Islet precursor cell (in vitro differentiated cells): Measurements from ENCODE around the gene STK33.

Experiments
- DNase-seq: peaks from one replicate; pipeline ENCODE4 v3.0.0-alpha.2; 2018

Gene STK33

GRCh38 chr11:8352103-8352875 is 241.7 kb downstream of the STK33 start:
- no peak for DNase-seq

GRCh38 chr11:8351223-8351622 is 242.8 kb downstream of the STK33 start:
- no peak for DNase-seq

GRCh38 chr11:8347978-8348377 is 246.1 kb downstream of the STK33 start:
- no peak for DNase-seq

- DNase-seq, result no peak
Observed at GRCh38 chr11:8346157-8346755, 247.8 kb downstream of the STK33 start.

- DNase-seq, result no peak
Observed at GRCh38 chr11:8345179-8345578, 248.8 kb downstream of the STK33 start.

GRCh38 chr11:8344346-8344745 is 249.7 kb downstream of the STK33 start:
- DNase-seq, result no peak

GRCh38 chr11:8342821-8343681 is 251.0 kb downstream of the STK33 start:
- peak; percentile 73 for DNase-seq

- no peak for DNase-seq
Observed at GRCh38 chr11:8341996-8342395, 252.0 kb downstream of the STK33 start.
